WERI-Rb-1 (cell line): ENCODE results near the gene THAP11.
A peak's percentile ranks its signal among the peaks of the same experiment; 100 is the strongest.
"Not testable (repeated sequence)": the region's sequence is repeated elsewhere in the genome, so short reads cannot be mapped to it uniquely, and the experiment has no call there.

Source experiments
- DNase-seq: peaks from one replicate; pipeline ENCODE4 v3.0.0-alpha.2; 2020
- H3K27ac ChIP-seq: fragments of 250-450 bp; sonication (Bioruptor Pico); 2 replicates; pipeline ENCODE4 v1.5.1; 2020; ENCODE audit warnings: mild to moderate bottlenecking, moderate library complexity
- H3K27me3 ChIP-seq: fragments of 250-450 bp; sonication (Bioruptor Pico); 2 replicates; pipeline ENCODE4 v1.5.1; 2021; ENCODE audit warnings: mild to moderate bottlenecking, low read depth, moderate library complexity; ENCODE audit not compliant: insufficient read depth, severe bottlenecking
- H3K36me3 ChIP-seq: fragments of 250-450 bp; sonication (Bioruptor Pico); 2 replicates; pipeline ENCODE4 v1.5.1; 2020; ENCODE audit warnings: mild to moderate bottlenecking, moderate library complexity
- H3K4me3 ChIP-seq: 2 replicates; pipeline ENCODE4 v1.5.1; 2011; ENCODE audit warnings: low read depth, mild to moderate bottlenecking, control low read depth, low read length
- H3K9me3 ChIP-seq: fragments of 250-450 bp; sonication (Bioruptor Pico); 2 replicates; pipeline ENCODE4 v1.5.1; 2021; ENCODE audit warnings: mild to moderate bottlenecking, moderate library complexity; ENCODE audit not compliant: severe bottlenecking
- TF ChIP-seq, protein P1 (sequence below): IDR thresholded peaks from 2 replicates; pipeline ENCODE4 v1.5.1; 2011; ENCODE audit warnings: low read depth, mild to moderate bottlenecking, control low read depth, inconsistent platforms, low read length

Gene THAP11

DNA sequence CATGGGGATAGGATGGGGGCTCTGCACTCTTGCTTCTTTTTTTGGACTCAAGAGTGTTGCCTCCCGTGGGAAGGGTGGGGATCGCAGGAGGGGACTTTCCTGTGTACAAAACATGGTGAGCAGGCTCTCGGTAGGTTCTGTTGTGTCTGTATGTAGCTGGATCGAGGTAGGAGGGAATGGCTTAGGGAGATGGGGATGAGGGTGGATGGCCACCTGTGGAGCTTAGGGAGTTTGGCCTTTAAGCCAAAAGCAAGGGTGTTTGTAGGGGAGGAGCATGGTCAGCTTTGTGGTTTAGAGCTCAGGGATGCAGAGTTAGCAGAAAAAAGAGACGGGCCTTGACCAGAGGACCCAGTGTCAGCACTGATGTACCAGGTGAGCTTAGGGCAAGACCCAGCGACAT is 19.8 kb downstream of the THAP11 start:
- TF ChIP-seq, protein P1, sequence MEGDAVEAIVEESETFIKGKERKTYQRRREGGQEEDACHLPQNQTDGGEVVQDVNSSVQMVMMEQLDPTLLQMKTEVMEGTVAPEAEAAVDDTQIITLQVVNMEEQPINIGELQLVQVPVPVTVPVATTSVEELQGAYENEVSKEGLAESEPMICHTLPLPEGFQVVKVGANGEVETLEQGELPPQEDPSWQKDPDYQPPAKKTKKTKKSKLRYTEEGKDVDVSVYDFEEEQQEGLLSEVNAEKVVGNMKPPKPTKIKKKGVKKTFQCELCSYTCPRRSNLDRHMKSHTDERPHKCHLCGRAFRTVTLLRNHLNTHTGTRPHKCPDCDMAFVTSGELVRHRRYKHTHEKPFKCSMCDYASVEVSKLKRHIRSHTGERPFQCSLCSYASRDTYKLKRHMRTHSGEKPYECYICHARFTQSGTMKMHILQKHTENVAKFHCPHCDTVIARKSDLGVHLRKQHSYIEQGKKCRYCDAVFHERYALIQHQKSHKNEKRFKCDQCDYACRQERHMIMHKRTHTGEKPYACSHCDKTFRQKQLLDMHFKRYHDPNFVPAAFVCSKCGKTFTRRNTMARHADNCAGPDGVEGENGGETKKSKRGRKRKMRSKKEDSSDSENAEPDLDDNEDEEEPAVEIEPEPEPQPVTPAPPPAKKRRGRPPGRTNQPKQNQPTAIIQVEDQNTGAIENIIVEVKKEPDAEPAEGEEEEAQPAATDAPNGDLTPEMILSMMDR, result no peak
- DNase-seq, result no peak
- Histone ChIP-seq H3K36me3 (peaks cover 51% of the 10 kb centered on the region), H3K4me3 (no peak overlapping the region), H3K27me3 (no peaks in the 10 kb centered on the region), H3K27ac (no peak overlapping the region), H3K9me3 (no peaks in the 10 kb centered on the region)

GRCh38 chr16:67862623-67863583 is 20.8 kb downstream of the THAP11 start:
- no peak overlapping the region for H3K4me3 ChIP-seq
- H3K27me3 ChIP-seq, result no peaks in the 10 kb centered on the region
- H3K36me3 ChIP-seq, result peaks cover 59% of the 10 kb centered on the region
- DNase-seq, result no peak
- TF ChIP-seq, protein P1, result no peak
- H3K9me3 ChIP-seq, result no peaks in the 10 kb centered on the region
- H3K27ac ChIP-seq, result no peak overlapping the region

GRCh38 chr16:67864044-67864443 is 21.9 kb downstream of the THAP11 start:
- H3K4me3 ChIP-seq, H3K27ac ChIP-seq, H3K9me3 ChIP-seq, H3K27me3 ChIP-seq, DNase-seq: not testable (repeated sequence)
- peaks cover 65% of the 10 kb centered on the region for H3K36me3 ChIP-seq

- TF ChIP-seq, protein P1, result no peak
- H3K9me3 ChIP-seq, result no peaks in the 10 kb centered on the region
- H3K27me3 ChIP-seq, result no peaks in the 10 kb centered on the region
- peaks cover 70% of the 10 kb centered on the region for H3K36me3 ChIP-seq
- H3K27ac ChIP-seq, result no peak overlapping the region
- no peak for DNase-seq
- no peak overlapping the region for H3K4me3 ChIP-seq
Measured at GRCh38 chr16:67864594-67864993, 22.5 kb downstream of the THAP11 start.

GRCh38 chr16:67865318-67865717 is 23.2 kb downstream of the THAP11 start:
- no peak overlapping the region for H3K4me3 ChIP-seq
- peaks cover 73% of the 10 kb centered on the region for H3K36me3 ChIP-seq
- no peaks in the 10 kb centered on the region for H3K9me3 ChIP-seq
- TF ChIP-seq, protein P1, result peak; percentile 71
- no peak for DNase-seq
- H3K27ac ChIP-seq, result no peak overlapping the region
- no peaks in the 10 kb centered on the region for H3K27me3 ChIP-seq

GRCh38 chr16:67868290-67868689 is 26.2 kb downstream of the THAP11 start:
- no peak for DNase-seq
- no peaks in the 10 kb centered on the region for H3K27me3 ChIP-seq
- no peak overlapping the region for H3K27ac ChIP-seq
- TF ChIP-seq, protein P1, result no peak
- H3K36me3 ChIP-seq, result peaks cover 80% of the 10 kb centered on the region
- H3K4me3 ChIP-seq, result no peak overlapping the region
- H3K9me3 ChIP-seq, result no peaks in the 10 kb centered on the region
